CD4-positive, alpha-beta T cell treated with Interleukin-2 at 100 ng/mL for 4 hours (primary cell): ENCODE results near the gene BEST3.
"Not testable (repeated sequence)": the region's sequence is repeated elsewhere in the genome, so short reads cannot be mapped to it uniquely, and the experiment has no call there.

Source experiments
- DNase-seq: peaks from one replicate; pipeline ENCODE4 v3.0.0-alpha.2; 2020; ENCODE audit warnings: low spot score

Gene BEST3

DNA sequence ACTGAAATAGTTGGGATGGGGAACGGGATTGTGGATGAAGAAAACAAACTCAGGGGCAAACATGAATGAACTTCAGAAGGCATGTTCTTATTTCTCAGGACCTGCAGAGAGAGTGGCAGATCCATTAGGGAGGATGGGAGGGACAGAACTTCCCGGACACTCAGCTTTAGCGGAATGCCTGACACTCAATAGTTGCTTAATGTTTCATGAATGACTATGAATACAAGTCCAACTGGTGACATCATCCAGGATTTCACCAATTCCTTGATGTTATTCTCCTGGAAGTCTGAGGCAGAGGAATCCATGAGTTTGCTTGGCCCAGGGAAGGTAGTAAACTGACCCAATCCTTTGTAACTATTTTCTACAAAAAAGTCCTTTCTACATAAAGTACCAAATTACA, 50.6 kb downstream of the BEST3 start:
- no peak for DNase-seq

DNA sequence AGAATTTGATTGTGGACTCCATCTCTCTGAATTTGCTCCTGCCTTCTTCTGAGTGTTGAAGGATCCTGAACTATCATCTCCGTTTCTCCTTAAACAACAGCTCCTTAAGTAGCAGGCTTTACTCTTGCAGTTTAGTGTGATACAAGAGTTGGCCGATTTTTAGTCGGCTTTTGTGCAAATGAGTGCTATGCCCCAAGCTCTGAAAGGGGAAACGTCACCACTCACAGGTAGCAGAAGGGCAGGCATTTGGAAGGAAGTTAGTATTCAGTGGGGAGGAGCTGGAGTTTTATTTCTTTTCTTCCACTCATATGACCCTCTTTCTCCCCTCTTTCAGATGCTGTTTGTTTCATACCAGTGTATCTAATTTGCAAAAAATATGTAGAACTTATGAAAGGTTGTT, 51.9 kb downstream of the BEST3 start:
- no peak for DNase-seq

DNA sequence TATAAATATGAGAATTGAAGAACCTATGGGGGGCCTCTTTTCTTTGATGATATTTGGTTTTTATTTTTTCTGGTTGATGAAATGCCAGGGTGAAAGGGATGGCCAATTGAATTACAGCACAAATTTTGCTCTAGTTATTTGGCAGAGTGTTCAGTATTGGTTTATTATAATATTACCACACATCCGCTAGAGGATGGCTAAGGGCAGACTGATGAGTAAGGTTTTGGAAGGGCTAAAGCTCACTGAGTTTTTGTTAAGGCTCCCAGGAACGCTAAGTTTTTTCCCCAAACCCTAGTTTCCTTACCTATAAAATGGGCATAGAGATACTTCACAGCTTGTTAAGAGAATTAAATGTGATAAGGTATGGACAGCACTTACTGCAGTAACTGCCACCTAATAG, 54.1 kb downstream of the BEST3 start:
- DNase-seq: no peak

DNA sequence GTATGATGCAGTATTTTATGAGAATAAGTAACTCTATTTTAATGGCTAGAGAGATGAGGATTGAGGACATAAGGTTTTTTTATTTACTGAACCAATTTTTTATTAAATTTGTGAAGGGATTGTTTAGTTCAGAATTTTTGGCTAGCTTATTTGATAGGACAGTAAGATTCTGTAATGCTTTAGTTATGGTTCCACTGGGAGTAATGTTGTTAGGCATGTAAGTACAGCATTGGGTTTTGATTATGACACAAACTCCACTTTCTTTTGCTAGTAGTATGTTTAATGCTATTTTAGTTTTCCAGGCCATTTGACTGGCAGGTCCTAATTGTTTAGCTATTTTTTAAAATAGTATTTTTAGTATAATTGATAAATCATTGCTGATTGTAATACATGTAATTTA, 54.6 kb downstream of the BEST3 start:
- DNase-seq: no peak

DNA sequence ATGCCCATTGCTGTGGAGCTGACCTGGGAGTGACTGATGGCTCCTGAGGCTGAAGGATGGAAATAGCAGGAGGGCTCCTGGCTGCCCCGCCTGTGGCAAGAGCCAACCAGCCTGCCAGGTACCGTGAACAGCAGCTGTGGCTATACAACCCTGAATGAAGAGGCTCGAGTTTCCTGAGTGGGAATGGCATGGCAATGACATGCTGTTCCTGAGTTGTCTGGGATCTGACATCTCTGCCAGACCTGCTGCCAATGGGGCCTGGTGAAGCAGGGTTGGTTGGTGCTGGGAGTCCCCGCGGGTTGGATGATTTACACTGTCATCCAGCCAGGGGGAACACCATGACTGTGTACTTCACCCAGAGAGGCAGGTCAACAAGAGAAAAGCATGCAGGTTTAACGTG, 56.6 kb downstream of the BEST3 start:
- no peak for DNase-seq

DNA sequence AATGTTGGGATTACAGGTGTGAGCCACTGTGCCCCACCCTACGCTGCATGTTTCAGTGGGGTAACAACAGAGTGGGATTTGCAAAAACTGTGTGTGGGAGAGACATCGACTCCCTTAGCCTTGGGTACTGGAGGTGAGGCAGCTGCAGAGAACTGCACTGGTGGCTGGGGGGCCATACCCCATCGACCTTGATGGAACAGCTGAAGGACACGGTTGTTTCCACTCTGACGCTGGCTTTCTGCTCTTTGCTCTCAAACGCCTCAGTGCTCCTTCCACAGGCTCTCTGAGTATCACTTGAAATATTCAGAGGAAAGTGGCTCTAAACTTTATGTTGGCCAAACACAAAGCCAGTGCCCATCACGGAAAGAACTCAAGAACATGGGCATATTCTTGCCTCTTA, 57.6 kb downstream of the BEST3 start:
- DNase-seq: no peak

DNA sequence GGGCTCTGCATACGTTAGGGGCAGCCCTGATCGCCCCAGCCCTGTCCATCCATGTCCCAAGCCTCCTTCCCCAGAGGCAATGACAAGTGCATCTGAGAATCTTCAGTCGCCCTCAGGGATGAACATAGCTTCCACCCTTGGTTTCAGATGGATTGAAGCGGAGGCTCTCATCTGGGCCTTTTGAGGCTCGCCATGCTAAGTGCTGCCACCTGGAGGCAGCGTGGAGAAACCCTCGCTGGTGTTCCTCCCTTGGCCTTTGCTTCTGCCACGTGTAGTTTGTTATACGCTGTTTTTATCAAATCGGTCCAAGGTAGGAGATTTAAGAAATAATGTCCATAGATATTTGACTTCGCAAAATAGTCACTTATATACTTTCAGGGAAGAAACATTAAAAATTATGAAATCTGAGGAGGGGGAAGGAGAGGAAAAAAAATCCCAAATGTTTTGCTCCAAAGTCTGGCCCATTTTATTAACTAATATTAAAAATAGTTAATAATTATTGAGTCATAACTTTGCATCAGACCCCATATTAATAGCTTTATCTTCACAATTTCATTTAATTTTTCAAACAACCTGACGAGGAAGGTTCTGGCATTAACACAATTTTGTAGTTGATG, 59.6 kb downstream of the BEST3 start:
- peak; percentile 59 for DNase-seq

DNA sequence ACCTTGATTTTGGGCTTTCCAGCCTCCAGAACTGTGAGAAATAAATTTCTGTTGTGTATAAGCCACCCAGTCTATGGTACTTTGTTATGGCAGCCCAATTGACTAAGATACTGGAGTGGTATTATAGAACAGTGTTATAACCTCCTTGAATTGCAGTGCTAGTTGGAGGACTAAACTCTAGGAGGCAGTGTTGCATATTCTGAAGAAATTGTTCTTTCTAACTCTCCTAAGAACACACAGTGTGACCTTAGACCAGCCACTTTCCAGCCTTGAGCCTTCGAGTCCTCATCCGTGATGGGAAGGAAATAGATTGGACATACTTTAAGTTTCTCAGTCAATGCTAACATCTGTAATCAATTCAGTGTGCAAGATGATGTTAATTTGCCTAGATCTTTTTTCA, 66.0 kb downstream of the BEST3 start:
- no peak for DNase-seq

DNA sequence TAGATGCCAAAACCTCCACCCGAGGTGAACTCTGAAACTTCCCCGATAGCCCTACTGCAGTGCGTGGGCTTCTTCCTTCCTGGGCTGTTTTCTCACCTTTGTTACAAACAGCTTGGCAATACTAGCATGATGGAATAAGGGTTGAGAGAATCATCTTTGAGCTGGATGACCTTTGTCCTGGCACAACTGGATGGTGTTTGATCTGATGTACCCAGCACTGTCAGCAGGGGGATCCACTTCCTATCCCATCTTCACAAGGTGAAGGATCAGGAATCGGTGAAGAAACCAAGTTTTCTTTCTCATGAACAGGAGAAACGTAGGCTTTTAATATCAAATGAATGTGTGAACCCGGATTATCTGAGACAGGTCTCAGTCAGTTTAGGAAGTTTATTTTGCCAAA, 68.9 kb downstream of the BEST3 start:
- DNase-seq: no peak

DNA sequence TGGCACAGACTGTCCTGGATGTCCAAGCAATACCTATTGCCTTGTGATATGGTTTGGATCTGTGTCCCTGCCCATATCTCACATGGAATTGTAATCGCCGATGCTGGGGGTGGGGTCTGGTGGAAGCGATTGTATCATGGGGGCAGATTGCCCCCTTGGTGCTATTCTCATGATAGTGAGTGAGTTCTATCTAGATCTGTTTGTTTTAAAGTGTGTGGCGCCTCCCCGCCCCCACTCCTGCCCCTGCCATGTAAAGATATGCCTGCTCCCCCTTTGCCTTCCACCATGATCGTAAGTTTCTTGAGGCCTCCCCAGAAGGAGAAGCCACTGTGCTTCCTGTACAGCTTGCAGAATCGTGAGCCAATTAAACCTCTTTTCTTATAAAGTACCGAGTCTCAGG, 71.6 kb downstream of the BEST3 start:
- DNase-seq: no peak

DNA sequence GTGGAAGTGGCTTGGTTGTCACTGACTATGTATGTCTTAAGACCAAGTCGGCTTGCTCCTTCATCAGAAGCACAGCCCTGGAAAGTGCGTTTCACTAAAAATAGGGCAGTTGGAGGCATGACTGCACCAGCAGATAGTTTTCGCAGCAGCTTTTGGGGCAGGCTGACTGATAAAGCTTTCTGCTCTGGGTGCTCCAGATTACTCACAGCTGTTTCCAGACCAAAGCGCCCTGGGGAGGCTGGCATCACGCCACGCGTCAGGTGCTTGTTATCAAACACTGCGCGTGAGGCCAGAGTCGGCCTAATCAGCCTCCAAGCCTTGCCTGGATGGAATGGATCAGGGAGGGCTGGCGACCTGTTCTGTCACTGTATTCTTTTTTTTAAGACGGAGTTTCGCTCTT, 75.1 kb downstream of the BEST3 start:
- no peak for DNase-seq

DNA sequence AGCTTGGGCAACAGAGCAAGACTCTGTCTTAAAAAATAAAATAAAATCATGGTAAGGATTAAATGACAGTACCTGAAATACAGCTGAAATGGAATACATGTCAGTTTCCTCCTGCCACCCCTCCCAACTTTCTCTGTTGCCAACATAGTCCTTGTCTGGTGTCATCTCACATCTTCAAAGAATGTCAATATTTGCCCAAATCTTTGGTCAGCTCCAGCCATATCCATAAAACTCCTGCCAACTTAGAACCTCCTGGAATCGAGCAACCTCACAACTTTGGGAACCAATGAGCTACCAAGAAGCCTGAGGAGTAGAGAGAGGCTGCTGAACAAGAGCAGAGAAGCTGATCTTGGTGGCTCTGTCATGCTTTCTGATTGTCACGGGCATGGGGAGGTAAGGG, 77.6 kb downstream of the BEST3 start:
- DNase-seq: no peak

DNA sequence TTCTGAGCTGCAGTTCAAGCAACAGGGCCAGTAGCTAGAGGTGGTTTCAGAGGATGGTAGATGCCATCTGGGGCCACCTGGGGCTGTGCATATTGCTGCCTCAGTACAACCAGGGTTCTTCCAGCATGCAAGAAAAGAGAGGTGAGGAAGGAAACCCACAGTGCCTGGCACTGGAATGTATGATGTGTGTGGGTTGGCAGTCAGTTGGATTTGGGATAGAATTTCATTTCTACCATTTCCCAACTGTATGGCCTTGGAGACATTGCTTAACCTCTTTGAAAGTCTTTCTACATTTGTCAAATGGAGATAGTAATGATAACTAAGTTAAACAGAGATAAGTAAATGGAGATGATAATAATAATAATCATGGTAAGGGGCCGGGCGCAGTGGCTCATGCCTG, 78.2 kb downstream of the BEST3 start:
- no peak for DNase-seq

DNA sequence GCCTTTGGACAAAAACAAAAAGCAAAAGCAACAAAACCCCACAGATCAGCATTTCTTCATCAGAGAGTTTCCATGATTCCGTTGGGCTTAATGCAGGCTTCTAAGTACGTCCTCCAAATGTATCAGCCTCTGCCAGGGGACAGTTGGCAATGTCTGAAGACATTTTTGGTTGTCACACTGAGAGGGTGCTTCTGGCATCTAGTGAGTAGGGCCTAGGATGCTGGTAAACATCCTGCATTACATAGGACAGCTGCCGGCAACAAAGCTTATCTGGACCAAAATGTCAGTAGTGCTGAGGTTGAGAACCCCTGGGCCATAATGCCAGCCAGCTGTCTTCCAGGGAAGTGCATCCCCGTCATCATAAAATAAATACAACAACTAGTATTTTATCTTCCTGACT, 79.0 kb downstream of the BEST3 start:
- no peak for DNase-seq

DNA sequence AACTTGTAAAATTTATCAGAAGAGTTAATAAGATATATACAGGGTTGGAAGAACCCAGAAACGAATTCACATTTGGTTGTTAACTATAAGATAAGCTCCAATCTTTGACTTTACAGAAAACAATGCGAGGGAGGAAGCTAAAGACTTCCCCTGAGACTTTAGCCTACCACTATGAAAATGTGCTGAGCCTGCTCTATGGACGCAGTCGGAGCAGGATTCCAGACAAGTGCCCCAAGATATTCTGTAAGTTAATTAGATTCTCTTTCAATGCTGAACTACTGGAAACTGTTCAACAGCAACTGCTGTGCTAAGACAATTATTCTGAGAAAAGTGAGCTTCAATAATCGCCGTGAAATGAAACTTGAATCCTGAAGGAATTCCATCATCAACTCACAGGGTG, 80.1 kb downstream of the BEST3 start:
- no peak for DNase-seq

DNA sequence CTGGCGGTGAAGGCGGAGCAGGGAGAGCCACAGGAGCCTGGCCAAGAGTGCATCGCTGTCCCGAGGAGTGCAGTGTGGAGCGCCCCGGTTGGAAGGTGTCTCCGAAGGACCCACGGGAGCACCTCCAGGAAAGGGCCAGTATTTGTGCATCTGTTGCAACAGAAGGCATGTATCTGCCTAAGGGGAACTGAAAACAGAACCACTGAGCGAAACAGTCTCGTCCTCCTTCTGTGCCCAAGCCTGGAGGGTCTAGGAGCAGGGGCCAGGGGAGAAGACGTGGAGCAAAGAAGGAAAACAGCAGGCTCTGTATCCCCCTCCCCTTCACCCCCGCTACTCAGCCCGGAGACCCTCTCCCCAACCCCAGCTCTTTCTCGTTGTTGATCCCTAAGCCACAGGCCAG, 83.1 kb downstream of the BEST3 start:
- DNase-seq: no peak

DNA sequence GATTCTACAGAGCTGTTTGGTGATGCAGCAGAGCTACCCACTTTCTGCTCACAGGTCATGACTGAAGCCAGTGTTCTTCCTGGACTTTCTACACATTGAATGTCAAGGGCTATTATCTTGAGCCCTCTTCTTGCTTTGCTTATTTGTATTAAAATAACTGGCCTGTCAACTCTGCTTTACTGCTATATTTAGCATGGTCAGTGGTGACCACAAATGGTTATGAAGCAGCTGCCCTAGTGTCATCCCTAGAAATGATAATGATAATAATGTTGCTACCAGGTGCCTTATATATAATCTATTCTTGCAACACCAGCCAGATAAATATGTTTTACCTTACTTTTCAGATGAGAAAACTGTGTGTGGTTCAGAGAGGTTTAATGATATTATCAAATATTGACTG, 85.8 kb downstream of the BEST3 start:
- no peak for DNase-seq

DNA sequence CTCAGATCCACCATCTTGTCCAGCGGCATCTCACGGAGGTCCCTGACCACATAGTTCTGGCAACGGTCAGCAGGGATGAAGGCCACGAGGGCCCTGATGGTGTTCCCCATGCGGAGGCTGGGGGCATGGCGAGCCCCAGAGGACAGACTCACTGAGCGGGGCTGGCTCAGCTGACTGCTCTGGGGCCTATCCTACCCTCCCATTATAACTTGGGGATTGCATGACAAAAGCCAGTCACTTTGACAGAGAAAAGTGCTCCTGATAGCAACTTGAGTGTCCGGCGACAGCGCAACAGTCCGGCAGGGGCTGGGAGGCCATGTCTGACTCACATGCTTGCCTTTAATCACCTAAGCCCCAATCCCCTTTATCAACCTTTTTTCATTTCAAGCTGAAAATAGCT, 88.4 kb downstream of the BEST3 start, which contains the start of gene LRRC10:
TSS of gene LRRC10 (minus strand) at position 179 of the 400 bp plus-strand sequence. CDS start at position 110, 69 bp downstream.
- no peak for DNase-seq

DNA sequence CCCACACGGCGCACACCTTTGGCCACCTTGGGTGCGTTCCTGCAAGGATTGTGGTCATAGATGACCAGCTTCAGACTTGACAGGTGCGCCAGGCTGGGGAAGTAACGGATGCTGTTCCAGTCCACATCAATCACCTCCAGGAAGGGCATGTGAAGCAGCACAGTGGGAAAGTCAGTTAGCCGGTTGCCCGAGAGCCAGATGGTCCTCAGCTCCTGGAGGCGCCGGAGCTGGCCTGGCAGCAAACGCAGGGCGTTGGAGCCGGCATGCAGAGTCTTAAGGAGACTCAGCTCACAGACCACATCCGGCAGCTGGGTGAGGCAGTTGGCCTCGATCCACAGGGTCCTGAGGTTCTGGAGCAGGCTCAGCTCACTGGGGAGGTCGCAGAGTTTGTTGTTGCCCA, 89.0 kb downstream of the BEST3 start:
- no peak for DNase-seq

DNA sequence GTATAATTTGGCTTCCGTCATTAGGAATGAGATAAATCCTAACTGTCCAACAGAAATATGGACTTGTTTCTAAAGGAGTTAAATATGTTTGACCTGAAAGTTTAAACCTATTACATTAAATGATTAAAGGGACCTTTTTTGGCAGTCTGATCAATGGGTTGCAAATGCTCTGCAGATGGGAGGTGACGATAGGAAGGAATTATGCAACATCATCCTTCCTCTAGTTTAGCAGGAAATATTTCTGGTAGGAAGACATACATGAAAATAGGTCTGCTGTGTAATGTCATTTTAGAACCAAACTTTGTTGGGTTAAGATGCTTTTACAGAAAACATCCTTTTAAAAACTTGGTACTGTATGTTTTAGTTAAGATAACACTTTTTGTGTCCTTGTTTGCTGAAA, 91.0 kb downstream of the BEST3 start:
- DNase-seq: no peak

DNA sequence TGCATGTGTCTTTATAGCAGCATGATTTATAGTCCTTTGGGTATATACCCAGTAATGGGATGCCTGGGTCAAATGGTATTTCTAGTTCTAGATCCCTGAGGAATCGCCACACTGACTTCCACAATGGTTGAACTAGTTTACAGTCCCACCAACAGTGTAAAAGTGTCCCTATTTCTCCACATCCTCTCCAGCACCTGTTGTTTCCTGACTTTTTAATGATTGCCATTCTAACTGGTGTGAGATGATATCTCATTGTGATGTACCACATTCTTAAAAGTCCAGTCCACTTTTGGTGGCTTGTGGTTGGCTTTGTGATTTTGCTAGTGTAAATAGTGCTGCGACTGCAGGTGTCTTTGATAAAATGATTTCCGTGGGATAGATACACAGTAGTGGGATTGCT, 94.8 kb downstream of the BEST3 start:
- DNase-seq: not testable (repeated sequence)
